Measurements from ENCODE around the gene NECAB3. TPM values are rescaled to one million over a fixed set of nuclear protein-coding genes. Genes with fewer than 3 reads are reported as not detected.
"Not testable (repeated sequence)": the region's sequence is repeated elsewhere in the genome, so short reads cannot be mapped to it uniquely, and the experiment has no call there.

Gene NECAB3
- total RNA-seq, 1 donor from 2014 or later, result 18.2 TPM

DNA sequence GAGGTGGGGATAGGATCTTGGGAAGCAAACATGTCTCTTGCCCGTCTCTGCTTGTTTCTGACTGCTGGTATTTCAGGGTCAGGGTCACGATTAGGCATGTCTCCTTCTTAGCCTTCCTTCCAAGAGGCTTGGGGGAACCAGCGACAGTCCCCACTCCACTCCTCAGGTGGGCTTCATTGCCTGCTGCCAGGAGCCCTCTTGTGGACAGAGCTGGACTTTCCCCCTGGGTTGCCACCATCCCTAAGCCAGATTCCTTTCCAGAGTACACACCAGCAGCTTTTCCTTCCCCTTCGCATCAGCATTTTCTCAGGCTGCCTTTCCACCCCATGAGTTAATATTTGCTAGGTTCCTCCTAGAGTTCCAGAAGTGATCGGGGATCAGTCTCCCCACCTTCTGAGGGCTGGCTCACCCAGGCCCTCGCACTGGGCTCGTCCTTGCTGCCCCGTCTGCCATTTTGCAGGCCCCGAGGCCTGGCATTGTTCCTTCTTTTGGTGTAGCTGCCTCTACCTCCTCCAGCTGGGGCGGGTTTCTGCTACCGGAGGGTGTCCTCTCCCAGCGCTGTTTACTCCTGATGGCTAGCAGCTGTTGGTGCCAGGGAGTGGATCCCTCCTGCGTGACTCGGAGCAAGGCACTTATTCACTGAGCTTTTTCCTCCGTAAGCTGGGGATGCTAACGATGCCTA lies 20.9 kb downstream of the NECAB3 start:
- DNase-seq (ENCODE audit: extremely low read depth, low read depth, low spot score), result no peak

DNA sequence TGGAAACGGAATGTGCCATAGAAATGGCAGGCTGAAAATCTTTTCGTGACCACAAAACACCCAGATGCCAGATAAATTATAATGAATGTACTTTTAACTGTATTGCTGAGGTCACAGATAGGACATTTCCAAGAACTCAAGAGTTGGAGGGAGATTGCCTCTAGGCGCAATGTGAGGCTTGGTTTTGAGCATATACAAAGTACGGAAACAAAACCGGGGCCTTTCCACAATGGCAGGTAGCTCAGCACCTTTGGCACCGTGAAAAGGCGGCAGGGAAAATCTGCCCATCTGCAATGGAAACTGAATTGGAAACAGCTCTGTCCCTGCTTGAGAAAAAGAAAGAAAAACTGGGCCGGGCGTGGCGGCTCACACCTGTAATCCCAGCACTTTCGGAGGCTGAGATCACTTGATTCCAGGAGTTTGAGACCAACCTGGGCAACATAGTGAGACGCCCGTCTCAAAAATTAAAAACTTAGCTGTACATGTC lies 22.6 kb downstream of the NECAB3 start:
- DNase-seq (ENCODE audit: extremely low read depth, low read depth, low spot score), result no peak

DNA sequence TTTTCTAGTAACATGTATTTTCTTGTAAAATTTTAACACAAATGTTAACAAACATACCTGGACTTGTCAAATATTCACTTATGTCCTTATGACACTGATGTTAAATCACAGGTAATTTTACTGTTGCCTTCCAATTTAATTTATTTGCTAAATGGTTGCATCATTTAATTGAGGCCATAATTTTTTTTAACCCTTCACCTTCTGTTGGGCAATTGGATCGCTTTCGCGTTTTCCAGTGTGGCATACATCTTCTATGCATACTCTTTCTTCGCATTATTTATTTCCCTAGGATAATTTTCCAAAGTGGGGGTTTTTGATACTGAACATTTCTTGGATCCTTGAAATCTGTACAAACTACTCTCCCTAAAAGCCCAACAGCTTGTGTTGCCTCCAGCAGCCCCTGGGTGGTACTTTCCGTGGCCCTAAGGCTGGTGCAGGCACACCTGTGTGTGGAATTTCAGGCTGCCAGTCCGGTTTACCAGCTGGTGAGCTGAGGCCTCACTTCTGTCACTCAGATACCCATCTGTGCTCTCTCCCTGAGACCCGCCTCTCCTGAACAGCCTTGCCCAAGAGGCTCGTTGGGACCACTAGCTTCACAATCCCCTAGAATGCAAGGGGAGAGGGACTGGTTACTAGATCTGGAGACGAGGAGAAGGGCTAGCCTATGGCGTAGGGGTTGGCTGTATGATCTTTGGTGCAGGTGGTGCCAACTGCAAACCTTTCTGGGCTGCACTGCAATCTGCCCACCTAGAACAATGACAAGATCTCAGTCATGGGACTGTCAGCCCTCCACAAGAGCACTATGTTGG lies 23.3 kb downstream of the NECAB3 start:
- no peak for DNase-seq (ENCODE audit: extremely low read depth, low read depth, low spot score)

DNA sequence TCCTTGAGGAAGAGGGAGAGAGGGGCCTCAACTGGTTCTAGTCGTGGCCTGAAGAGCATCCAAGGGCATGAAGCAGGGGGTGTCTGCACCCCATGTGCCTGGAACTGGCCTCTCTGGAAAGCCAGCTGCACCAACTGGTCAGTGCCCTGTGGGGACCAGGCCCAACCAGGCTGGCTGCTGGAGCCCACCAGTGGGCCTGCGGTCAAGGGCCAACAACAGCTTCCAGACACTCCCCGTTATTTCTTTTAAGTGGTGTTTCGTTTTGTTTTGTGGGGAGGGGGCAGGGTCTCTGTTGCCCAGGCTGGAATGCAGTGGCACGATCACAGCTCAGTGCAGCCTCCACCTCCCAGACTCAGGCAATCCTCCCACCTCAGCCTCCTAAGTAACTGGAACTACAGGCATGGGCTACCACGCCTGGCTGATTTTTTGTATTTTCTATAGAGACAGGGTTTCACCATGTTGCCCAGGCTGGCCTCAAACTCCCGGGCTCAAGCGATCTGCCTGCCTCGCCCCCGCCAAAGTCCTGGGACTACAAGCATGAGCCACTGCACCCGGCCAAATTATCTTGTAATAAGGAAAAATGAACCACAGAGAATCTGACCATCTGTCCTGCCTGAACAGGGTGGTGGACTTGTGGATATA lies 24.0 kb downstream of the NECAB3 start:
- no peak for DNase-seq (ENCODE audit: extremely low read depth, low read depth, low spot score)

DNA sequence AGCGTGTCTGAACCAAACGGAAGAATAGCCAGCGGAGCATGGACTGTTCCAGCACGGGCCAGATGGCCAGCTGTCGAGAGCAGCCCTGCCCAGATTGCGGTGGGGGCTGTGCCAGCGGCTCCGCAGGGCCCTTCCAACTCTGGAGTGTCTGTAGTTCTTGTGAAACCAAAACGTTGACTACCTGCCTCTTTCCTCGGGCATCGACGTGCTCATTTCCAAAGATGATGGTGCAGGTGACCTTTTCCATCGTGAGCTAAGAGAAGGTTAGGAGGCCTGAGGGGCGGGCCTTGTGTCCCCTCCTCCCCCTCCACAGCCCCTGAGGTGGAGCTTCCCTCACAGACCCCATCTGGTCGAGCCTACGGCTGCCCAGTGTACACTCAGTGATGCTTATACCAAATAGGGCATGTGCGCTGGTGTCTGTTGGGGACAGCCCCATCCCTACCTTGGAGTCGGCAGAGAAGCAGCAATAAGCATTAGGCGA lies 25.0 kb downstream of the NECAB3 start:
- no peak for DNase-seq (ENCODE audit: extremely low read depth, low read depth, low spot score)

DNA sequence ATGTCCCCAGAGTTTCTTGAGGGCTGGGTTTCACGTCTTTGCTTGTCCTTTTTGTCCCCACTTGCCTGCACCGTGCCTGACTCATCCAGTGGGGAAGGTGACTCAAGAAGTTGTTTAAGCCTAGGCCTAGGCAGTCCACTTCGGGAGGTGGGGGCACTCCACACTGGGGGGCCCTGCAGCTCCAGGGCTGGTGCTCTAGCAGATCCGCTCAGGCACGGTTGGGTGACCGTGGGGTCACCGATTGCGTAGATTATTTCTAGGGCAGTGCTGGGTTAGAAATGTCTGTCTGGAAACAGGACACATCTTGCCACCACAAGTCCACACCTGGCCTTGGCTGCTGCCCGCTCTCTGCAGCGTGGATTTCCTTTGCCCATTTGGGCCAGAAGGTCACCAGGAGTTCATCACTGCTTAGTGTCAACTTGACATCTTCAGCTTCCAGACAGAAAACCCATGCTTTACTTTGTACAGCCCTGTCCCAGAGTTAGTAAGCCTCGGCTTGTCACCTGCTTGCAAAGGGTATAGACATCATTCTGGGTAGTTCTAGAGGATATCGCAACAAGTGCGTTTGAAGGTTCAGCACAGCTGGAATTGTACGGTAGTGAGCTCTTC lies 25.7 kb downstream of the NECAB3 start:
- DNase-seq (ENCODE audit: extremely low read depth, low read depth, low spot score), result no peak

DNA sequence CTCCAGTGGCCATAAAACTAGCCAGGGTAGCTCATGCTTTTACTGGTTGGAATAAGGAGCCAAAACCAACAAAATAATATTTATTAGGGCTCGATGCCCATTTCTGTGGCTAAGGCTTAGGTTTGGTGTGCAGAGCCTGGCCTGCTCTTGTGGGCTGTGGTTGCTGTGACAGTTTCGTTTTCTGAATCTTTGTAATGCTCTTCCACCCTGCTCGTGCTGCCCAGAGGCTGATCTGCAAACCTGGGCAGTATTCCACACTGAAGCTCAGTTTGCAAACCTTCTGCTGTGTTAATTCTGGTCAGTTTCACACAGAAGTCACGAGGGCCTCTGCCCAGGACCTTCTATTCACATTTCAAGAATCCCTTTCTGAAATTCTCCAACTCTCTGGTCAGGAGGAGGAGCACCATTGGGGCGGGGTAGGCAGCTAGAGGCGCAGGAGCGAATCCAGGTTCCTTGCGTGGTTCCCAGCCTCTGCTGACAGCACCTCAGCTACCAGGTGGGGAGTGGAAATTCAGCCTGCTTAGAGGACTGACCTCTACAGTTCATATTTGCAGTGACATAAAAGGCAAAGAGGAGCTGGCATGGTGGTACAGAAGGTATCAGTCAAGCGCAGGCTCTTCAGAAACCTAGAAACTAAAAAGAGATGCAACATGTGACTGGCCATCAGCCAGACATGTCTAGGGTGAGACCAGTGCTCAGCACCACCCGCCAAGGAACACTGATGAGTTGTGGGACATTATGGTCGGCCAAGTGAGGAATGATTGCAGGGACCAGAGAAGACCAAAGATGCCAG lies 26.4 kb downstream of the NECAB3 start:
- no peak for DNase-seq (ENCODE audit: extremely low read depth, low read depth, low spot score)

DNA sequence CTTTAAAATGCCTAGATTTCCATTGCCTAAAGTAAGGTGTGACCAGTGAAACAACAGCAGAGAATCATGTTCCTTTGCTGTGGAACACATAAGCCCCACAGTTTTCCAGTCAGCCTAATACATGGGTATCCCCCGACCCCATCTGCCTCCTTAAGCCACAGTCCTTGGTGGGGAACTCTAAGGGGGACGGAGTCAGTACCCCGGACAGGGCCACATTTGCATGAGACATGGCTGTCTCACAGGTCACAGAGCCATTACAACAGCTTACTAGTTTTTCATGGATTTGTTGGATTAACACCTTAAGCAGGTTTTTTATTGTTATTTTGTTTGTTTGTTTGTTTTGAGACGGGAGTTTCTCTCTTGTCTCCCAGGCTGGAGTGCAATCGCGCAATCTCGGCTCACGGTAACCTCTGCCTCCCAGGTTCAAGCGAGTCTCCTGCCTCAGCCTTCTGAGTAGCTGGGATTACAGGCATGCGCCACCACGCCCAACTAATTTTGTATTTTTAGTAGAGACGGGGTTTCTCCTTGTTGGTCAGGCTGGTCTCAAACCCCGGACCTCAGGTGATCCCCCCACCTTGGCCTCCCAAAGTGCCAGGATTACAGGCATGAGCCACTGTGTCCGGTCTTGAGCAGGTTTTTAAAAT lies 27.1 kb downstream of the NECAB3 start:
- DNase-seq (ENCODE audit: extremely low read depth, low read depth, low spot score), result not testable (repeated sequence)

DNA sequence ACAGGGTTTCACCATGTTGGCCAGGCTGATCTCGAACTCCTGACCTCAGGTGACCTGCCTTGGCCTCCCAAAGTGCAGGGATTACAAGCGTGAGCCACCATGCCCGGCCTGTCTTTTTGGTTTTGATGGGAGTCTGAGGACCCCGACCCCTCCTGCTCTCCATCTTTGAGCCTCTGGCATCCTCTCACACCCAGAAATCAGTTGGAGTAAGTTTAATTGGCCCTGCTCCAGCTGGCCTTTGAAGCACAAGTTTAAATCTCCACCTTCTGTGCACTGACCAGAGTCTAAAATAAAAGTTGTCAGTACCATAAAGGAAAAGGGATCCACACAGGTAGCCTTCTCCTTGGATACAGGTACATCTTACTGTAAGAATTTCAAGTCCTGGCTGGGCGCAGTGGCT lies 28.0 kb downstream of the NECAB3 start:
- DNase-seq (ENCODE audit: extremely low read depth, low read depth, low spot score), result no peak

DNA sequence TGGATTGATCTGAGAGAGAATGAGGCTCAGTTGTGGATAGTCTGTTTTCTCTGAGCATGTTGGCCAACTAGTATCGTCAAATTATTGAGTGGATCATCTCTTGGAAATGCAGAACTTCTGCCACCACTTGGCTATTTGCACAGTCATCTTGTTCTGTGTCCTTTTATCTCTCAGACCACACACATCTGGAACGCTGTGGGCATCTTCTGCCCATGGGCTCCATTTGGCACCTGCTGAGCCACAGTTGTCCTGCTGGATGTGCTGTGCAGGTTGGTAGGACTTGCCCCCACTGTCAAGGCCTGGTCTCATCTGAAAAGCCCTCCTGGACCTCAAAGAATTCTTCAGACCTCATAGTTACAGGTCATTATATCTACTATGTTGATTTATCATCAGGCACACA lies 28.8 kb downstream of the NECAB3 start:
- no peak for DNase-seq (ENCODE audit: extremely low read depth, low read depth, low spot score)

DNA sequence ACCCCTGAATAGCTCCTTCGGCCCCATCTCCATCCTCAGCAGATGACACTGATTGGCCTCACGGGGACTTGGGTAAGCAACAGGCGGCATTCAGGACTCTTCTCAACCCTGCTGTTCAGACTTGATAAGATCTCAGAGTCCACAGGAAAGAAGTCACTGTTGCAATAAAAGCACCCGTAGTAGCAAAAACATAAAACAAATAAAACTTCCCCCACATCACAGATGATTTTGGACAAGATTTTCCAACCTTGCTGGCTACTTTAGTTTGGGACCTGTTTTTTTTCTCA lies 29.2 kb downstream of the NECAB3 start:
- no peak for DNase-seq (ENCODE audit: extremely low read depth, low read depth, low spot score)

DNA sequence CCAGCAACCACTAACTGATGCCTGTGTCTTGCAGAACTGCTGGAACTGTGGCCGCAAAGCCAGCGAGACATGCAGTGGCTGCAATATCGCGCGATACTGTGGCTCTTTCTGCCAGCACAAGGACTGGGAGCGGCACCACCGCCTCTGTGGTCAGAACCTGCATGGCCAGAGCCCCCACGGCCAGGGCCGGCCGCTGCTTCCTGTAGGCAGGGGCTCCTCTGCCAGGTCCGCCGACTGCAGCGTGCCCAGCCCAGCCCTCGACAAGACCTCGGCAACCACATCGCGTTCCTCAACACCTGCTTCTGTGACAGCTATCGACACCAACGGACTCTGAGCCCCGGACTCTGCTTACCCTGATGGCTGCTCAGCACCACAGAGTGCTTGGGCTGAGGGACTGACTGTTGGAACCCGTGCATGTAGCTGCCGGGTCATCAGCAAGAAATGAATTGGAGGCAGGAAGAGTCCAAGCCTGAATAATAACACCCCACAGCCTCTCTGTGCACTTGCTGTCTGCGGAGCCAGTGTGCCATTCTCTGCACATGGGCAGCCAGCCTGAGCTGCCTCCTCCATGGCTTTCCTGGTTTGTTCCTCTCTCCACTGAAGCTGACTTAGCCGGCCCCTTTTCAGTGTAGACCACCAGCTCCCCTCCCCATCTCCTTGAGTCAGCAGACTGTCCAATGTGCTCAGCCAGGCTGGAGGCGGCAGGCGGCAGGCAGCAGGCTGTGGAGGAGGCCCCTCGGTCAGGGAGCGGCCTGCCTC lies 29.7 kb downstream of the NECAB3 start:
- no peak for DNase-seq (ENCODE audit: extremely low read depth, low read depth, low spot score)

DNA sequence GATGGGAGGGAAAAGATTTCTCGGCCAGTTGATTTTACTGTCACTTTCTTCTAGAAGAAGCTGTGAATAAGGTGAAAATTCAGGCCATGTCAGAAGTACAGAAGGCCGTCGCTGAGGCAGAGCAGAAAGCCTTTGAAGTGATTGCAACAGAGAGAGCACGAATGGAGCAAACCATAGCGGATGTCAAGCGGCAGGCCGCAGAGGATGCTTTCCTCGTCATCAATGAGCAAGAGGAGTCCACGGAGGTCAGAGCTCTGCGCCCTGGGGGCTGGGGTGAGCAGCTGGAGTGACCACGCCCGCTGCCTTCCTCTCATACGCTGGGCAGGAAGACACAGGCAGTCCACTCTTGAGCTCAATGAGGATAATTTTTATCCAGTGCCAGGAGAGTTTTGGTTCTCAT lies 33.9 kb downstream of the NECAB3 start:
- DNase-seq (ENCODE audit: extremely low read depth, low read depth, low spot score), result no peak

DNA sequence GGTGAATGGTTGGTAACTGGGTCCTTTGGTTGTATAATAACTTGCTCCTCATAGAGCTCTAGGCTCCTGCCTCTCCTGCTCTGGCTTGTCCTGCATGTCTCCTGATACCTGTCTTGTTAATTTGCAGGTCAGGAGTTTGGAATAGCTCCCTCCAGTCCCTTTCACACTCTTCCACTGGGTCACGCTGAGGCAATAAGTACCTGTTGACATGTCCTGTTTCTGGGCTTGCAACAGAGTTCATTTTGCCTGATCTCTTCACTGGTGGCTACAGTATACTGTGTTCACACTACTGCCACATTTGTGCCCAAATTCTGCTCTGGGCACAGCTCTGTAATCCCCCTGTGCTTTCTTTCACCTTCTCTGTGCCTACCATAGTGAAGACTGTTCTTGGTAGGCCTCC lies 37.5 kb downstream of the NECAB3 start:
- DNase-seq (ENCODE audit: extremely low read depth, low read depth, low spot score), result no peak

DNA sequence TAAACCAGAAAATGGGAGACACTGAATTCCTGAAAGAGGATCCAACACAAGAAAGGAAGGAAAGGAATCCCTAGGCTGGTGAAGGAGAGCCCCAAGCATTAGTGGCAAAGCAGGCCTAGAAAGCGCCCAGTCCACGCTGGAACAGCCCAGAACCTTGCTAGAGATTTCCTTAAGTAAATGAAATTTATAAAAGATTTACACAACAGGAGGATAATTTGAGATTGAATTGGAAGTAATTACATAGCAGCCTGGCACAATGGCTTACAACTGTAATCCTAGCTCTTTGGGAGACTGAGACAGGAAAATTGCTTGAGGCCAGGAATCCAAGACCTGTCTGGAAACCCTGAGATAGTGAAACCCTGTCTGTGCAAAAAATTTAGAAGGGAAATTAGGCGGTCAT lies 38.9 kb downstream of the NECAB3 start:
- DNase-seq (ENCODE audit: extremely low read depth, low read depth, low spot score), result no peak

DNA sequence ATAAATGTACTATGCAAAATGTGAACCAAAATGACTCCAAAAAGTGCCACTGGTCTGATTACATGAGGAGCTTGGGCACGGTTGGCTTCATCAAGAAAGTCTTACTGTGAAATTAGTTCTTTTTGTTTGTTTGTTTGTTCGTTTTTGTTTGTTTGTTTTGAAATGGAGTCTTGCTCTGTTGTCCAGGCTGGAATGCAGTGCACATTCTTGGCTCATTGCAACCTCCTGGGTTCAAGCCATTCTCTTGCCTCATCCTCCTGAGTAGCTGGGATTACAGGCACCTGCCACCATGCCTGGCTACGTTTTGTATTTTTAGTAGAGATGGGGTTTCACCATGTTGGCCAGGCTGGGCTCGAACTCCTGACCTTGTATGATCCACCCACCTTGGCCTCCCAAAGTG lies 42.3 kb downstream of the NECAB3 start:
- DNase-seq (ENCODE audit: extremely low read depth, low read depth, low spot score), result not testable (repeated sequence)

DNA sequence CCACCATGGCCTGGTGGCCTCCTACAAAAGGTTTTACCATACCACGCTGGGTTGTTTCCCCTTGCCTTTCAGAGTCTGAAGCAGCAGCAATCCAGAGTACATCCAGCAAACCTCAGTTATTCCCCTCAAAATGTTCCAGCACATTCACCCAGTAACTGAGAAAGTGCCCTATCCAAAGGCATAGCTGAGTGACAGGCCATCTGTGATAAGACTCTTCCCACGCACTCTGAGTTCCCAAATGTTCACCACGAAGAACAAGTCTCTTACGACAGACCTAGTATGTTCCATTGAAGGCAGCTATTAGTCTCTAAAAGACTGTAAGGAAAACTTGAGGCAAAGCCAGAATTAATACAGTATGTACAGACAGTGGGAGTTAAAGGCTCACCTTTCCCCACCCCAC lies 43.7 kb downstream of the NECAB3 start:
- no peak for DNase-seq (ENCODE audit: extremely low read depth, low read depth, low spot score)

DNA sequence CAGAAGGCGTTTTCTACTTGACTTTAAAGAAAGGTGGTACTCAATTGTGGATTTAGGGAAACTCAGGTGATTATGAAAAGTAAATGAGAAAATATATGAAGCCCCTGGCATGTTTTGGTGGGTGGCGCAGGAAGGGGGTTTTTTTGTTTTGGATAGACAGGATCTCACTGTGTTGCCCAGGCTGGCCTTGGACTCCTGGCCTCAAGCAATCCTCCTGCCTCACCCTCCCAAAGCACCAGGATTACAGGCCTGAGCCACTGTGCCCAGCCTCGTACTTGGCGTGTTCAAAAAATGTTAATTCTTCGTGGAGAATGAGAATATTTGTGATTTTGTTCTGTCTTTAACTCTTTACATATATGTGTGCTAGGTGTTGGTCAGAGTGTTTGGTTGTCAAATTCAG lies 44.2 kb downstream of the NECAB3 start:
- DNase-seq (ENCODE audit: extremely low read depth, low read depth, low spot score), result no peak

DNA sequence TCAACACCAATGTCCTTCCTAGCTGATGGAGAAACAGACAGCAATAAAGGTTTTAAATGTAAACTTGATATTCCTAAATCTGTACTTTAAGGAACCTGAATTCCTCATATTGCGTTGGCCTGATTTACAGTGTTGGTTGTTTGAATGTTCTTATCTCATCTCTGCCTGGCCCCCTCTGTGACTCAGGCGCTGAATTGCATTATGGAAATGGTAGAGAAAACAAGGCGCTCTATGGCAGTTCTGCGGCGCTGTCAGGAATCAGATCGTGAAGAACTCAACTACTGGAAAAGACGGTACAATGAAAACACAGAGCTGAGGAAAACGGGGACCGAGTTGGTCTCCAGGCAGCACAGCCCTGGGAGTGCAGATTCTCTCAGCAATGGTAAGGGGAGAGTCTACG lies 44.7 kb downstream of the NECAB3 start:
- DNase-seq (ENCODE audit: extremely low read depth, low read depth, low spot score), result no peak

Measured in glomerular endothelial cell (primary cell).